HG03108 (cell line): ENCODE data around the gene NOTCH1.
"Not testable (repeated sequence)": the region's sequence is repeated elsewhere in the genome, so short reads cannot be mapped to it uniquely, and the experiment has no call there.

Experiments used
- ATAC-seq: cut with Tn5 transposase; IDR thresholded peaks from one replicate; pipeline ENCODE4 v1.9.1; 2021; ENCODE audit warnings: moderate library complexity; ENCODE audit not compliant: unreplicated experiment

Gene NOTCH1

GRCh38 chr9:136579650-136580219, 33.9 kb upstream of the NOTCH1 start:
- ATAC-seq, result not testable (repeated sequence)

- ATAC-seq, result no peak
These were observed 33.2 kb upstream of the NOTCH1 start for GRCh38 chr9:136578915-136579649.

- ATAC-seq, result no peak
These were observed 32.7 kb upstream of the NOTCH1 start for GRCh38 chr9:136578626-136578914.

GRCh38 chr9:136577941-136578625, 32.2 kb upstream of the NOTCH1 start:
- no peak for ATAC-seq

- ATAC-seq, result no peak
These were observed 30.4 kb upstream of the NOTCH1 start for GRCh38 chr9:136576269-136576626.

GRCh38 chr9:136575626-136576268, 29.9 kb upstream of the NOTCH1 start:
- no peak for ATAC-seq

GRCh38 chr9:136574606-136575005, 28.8 kb upstream of the NOTCH1 start:
- ATAC-seq, result not testable (repeated sequence)

GRCh38 chr9:136572828-136573625, 27.2 kb upstream of the NOTCH1 start:
- ATAC-seq, result no peak

GRCh38 chr9:136572003-136572827, 26.4 kb upstream of the NOTCH1 start:
- no peak for ATAC-seq

GRCh38 chr9:136571531-136571930, 25.7 kb upstream of the NOTCH1 start:
- ATAC-seq, result no peak

- ATAC-seq, result no peak
These were observed 25.1 kb upstream of the NOTCH1 start for GRCh38 chr9:136570916-136571315.

- ATAC-seq, result no peak
These were observed 24.5 kb upstream of the NOTCH1 start for GRCh38 chr9:136570191-136570845.

- ATAC-seq, result no peak
These were observed 23.8 kb upstream of the NOTCH1 start for GRCh38 chr9:136569526-136570148.

- ATAC-seq, result no peak
These were observed 22.6 kb upstream of the NOTCH1 start for GRCh38 chr9:136568288-136569081.

GRCh38 chr9:136567651-136568287, 21.9 kb upstream of the NOTCH1 start:
- ATAC-seq, result no peak

GRCh38 chr9:136566901-136567300, 21.1 kb upstream of the NOTCH1 start:
- ATAC-seq, result no peak

- no peak for ATAC-seq
These were observed 20.7 kb upstream of the NOTCH1 start for GRCh38 chr9:136566553-136566895.
